HG02763 (cell line): ENCODE measurements around the gene C4BPA.

Experiments used
- ATAC-seq: cut with Tn5 transposase; IDR thresholded peaks from one replicate; pipeline ENCODE4 v1.9.1; 2021; ENCODE audit warnings: mild to moderate bottlenecking, moderate library complexity; ENCODE audit not compliant: unreplicated experiment

Gene C4BPA

DNA sequence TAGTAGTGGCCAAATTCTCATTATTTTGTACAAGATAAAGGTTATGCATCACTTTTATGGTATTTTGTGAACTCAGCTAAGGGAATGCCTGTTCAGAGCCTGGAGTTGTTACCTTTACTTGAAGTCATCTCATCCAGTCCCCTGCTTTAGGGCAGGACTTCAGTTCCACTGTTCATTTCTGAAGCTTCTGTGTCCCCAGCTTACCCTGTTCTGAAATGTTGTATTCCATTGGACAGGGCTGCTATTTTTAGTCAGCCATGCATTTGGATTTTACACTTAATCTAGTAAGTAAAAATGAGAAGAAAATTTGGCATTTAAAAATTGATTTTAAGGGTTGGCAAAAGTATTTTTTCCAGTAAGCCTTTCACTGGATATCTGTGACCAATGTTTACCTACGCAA is 27.0 kb upstream of the C4BPA start:
- ATAC-seq: no peak

DNA sequence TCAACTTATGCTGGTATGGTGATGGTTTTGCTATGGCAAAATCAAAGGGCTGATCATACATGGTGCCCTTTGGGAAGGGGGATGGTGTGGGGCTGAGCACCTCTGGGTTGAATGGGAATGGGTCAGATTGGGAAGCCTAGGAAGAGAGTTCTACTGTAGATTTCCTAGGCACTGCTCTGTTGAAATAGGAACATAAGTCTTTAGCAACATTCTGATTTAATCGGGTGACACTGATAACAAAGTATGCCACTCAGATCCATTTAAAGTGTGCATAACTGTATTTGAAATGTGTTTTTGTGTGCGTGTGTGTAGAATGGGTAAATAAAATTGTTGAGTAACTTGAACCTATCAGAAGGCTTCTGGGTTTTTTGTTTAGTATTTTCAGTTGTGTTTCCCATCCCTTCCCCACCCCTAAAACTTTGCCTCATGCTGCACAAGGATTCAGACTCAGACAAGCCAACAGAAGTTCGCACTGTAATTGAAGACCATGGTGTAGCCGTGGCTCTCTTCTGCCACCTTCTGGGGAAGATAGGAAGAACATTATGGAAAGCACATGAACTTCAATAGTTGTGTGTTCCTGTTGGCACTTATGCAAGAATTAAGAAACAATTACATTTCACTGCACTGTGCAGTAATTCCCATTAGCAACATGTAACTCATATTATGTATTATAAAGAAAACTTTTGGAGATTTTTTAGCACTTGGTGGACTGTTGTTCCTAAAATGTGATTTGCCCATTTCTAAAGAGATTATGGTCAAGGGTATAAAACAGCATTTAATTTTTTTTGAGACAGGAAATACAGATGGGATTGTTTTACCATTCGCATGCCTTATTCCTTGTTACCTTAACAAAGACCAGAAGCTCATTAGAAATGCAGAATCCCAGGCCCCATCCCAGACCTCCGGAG is 26.3 kb upstream of the C4BPA start:
- ATAC-seq: peak; percentile 56

DNA sequence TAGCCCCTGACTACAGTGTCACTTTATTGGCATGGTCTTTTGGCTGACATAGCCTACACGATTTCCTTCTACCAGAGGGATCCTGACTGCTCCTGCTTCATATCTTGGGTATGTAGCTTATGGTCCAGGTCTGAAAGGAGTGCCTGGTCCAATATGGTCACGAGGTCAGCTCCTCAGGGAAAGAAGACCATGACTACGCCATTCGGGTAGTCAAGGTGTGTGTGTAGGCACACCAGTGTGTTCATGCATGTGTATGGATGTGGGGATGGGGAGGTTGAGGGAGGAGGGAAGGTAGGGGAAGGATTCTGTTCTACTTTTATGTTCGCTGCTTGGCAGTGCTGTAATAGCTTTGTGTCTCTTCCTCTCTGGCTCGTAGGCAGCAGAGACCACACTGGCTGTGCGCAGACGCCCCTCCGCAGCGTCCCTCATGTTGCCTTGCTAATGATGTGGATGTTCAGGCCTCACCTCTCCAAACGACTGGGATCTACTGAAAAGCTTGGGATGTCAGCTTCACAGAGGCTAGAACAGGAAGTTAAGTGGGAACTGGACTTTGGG is 25.4 kb upstream of the C4BPA start:
- no peak for ATAC-seq

DNA sequence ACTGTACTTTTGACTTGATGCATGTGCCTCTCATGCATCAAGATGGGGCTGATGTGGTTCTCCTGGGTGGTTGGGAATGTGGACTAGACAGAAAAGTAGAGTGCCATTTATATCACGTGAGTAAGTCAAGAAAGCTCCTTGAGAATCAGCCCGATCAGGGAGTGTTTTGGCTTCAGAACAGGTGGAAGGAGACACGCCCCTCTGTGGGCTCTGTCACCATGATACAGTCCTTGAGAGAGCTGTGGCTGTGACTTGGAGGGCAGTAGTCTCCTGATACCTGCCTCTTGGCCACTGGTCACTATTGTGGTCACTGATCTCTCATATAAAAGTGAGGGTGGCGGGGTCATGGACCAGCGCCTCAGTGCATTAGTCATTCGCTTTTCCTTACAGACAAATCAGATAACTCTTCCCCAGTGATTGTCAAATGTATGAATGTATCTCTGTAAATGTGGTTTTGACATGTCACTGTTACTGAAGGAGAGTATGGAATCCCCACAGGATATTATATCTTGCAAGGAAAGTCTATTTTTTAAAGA is 24.3 kb upstream of the C4BPA start:
- no peak for ATAC-seq

DNA sequence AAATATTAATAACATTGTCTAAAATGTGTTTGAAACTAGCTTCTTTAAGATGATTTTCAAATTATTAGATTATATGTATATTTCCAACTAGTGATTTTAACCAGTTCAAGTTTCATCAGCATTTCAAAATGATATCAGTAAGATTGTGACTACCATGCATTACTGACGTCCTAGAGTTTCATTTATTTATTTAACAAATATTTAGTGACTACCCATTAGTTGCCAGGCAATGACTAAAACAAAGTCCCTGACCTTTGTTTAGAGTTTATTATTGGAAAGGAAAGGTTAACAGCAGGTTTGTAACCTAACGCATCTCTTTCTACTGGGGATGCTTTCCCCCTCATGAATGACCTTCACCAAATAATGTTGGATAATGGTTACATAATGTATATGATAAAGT is 22.9 kb upstream of the C4BPA start:
- no peak for ATAC-seq

DNA sequence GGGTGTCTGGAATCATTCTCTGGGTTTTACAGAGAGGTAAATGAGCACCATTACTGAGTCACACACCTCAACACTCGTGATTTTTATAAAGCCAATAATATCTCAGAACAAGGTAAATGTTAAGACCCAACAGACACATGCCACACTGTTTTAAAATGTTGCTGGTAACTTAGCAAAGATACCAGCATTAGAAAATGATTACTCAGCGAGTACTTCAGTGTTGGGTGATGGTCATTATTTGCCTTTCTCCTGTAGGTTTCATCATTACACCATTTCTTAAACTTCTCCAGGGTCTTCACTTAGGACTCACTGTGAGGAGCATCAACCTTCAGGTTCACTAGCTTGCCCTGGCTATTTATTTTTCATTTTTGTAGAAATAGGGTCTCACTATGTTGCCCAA is 22.2 kb upstream of the C4BPA start:
- ATAC-seq: no peak

DNA sequence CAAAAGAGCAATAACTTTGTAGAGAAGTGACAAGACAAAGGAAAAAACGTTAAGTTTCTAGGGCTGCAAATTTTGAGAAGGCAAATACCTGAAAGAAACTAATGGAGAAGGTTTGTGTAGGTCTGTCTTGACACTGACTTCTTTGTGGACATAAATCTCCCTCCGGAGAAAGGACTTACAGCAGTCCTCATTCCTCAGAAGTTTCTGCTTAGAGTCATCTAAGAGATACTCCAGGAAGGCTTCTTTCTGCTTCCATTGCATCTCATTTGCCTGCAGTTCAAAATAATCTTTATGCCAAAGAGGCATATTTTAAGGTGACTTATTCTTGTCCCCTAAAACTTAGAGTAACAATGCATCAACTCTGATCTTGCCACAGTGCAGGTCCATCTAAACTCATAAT is 19.8 kb upstream of the C4BPA start:
- no peak for ATAC-seq

DNA sequence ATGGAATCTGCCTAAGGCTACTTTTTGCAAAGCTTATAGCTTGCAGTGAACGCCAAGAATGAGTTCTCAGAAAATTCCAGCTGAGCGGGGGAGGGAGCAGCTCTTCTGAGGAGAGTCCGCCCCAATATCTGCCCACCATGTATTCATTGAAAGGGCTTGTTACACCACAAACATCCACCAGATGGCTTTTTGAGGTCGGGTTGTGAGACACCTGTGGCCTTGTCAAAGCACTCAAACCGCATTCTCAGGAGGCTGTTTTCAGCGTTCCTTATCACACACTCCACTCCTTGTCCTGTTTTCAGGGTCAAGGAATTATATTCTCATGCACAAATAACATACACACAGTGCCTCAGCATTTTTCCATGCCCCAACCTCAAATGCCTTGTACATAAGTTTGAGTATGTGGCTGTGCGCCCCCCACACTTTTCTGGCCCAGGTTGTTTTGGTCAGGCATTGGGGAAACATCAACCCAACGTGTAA is 19.3 kb upstream of the C4BPA start:
- no peak for ATAC-seq

DNA sequence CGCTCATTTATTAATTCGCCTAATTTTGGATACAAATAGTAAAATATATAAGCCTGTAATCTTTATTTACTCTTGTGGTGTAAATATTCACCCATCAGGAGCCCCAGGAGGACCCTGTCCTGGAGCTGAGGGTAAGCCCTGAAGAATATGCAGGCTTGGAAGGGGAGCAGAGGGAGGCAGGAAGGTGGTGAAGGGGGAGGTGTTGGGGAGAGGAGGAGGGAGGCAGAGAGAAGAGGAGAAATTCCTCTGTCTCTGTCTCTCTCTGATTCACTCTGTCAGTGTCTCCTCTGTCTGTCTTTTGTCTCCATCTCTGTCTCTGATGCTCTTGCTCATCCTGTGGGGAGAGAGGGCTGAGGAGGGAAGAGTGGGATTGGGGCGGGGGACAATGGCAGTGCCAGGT is 18.1 kb upstream of the C4BPA start:
- no peak for ATAC-seq

DNA sequence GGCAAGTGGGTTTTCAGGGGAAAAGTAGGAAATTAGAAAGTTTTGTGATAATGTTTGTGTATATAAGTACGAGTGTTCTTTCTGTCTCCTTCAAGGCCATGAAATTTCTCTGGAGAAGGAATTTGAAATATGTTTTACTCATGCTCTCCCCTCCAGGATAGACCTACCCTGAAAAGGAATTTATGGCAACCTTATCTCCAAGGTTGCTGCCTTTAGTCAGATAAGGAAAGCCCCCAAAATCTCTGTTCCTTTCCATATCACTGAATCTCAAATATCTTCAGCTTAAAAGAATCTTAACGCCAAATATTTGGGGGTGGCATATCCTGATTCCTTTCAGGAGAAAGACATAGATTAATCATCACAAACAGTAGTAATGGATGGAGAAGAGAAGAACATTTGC is 15.9 kb upstream of the C4BPA start:
- ATAC-seq: no peak

DNA sequence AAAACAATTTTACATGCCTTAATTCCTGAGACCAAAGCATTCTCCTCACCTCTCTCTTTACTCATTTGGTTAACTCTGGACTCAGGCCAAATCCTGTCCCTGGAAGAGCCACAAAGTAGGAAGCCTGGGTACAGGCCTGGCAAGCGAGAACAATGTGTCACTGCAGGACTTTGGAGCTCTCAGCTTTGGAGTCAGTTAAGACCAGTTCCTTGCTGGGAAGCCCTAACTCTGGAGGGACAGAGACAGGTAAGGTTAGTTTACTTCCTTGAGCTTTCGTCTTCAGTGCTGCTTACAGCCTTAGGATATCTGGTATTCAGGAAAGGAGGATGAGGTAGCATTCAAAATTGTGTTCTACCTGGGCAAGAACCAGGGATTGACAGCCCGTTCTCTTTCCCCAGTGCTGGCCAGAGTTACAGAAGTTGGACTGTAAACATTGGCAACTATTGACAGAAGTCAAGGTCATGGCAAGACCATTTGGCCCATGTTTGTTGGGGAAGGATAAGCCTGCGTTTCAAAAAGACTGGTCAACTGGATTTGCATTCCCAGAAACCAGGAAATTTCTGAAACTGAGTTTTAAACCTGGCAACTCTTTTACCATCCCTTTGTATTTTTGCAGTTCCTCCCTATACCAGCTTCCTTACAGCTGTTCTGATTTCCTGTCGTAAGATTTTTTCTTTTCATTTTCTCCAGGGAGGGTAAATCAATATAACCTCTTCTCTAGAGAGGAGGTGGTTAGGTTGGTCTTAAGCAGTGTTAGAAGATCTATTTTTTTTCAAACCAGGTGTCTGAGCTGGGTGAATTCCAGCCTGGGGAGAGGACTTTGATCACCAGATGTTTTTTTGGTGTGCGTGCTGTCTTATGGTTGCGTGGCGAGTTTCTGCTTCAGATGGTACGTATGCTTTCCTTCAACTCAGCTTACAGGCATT is 15.1 kb upstream of the C4BPA start, which contains the start of gene C4BPB:
Gene C4BPB, plus strand, starts transcription at position 160 of the 926 bp plus-strand sequence. Its CDS starts 672 bp downstream, at position 832.
- no peak for ATAC-seq

DNA sequence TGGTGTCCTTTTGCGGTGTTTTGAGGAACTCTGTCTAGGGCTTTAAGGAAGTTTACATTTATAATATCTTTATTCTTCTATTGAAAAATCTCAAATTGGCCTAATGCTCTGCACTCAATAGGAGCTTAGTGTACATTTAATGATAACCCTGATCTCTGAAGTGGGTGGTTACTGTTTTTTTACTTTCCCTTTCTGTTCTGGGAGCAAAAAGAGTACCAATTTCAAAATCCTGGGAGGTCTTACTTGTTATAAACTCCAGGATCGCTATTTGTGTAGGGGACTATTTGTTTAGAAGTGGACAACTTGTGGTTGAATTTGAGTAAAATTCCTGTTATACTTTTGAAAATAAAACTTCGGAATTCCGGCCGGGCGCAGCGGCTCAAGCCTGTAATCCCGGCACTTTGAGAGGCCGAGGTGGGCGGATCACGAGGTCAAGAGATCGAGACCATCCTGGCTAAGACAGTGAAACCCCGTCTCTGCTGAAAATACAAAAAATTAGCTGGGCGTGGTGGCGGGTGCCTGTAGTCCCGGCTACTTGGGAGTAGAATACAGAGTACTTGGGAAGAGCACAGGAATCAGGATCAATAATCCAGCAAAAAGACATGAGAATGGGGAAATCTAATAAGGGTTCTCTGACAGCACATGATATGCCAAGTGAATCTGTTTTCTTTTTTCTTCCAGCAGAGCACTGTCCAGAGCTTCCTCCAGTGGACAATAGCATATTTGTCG is 14.2 kb upstream of the C4BPA start:
- ATAC-seq: no peak

DNA sequence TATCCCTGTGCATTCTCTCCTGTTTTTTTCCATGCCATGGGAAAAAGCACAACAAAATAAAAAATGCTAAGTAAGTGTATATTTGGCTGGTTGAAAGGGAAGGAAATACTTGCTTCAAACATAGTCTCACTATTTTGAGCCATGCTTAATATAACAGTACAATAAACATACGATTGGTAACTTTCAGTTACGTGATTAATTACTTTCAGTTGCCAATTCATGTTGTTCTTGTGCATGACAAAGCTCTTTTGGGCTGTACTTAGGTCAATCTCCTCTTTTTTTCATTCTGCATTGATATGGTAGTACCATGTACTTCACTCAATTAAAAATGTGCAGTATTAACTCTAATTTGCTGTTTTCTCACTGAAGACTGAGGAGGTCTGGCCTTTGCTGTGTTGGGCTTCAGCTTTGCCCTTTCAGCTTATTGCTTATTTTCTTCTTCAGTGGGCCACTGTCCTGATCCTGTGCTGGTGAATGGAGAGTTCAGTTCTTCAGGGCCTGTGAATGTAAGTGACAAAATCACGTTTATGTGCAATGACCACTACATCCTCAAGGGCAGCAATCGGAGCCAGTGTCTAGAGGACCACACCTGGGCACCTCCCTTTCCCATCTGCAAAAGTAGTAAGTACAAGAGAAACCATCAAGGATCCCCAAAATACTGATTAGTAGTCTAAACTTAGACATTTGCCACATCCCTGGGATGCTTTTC is 12.7 kb upstream of the C4BPA start:
- no peak for ATAC-seq

DNA sequence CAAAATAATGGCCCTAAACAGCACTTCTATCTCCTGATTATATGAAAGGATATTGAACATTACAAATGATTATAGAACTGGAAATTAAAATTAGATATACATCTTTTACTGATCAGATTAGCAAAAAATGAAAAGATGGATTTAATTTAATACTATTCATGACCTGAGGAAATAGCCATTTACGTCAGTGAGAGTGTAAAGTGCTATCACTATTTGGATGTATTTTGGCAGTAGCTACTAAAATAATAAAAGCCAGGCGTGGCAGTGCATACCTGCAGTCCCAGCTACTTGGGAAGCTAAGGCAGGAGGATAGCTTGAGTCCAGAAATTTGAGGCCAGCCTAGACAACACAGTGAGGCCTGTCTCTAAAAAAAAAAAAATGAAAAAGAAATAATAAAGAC is 10.1 kb upstream of the C4BPA start:
- ATAC-seq: no peak

DNA sequence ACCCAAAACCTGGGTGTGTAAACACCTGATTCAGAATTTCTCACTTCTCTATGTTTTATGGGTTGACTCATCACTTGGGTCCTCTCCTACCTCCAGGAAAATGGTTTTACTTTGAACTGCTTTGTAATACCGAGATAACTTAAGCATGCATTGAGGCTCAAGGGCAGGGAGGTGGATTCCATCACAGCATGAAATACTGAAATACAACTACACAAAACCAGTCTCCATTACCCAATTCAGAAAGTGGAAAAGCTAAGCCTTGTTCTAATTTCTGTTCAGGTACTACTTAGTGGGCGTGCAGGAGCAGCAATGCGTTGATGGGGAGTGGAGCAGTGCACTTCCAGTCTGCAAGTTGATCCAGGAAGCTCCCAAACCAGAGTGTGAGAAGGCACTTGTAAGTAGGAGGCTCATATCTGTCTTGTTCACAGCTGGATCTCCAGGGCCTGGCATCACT is 6.1 kb upstream of the C4BPA start:
- peak; percentile 77 for ATAC-seq

DNA sequence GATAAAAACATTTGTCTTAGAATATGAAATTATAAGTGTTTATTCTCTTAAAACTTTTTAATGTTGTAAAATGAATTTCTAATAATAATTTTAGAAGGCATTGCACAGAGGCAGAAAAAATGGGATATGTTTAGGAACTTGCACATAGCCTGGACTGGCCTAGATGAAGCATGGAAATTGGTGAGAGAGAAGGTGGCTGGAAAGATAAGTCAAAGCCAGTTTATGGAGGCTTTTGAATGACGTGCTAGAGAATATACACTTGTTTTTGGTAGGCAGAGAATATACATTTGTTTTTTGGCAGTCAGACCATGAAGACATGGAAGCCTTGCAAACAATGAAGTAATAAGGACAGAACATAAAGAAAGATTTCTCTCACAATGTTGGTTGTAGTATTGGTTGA is 2.3 kb upstream of the C4BPA start:
- no peak for ATAC-seq

DNA sequence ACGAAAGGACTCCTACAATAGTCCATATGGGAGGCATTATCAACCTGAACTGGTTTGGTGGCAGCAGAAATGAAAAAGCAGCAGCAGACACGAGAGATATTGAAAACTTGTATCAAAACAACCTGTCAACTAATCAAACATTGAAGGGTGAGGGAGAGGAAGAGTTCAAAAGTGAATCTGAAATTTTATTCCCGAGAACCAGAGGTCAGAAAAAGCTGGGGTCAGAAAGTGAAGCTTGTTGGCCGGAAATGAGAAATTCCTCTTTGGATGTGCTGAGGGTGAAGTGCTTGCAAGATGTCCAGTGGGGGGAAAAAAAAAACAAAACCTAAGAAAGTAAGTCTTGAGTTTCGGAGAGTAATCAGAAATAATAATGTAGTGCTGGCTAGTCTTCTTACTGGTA is 1.9 kb upstream of the C4BPA start:
- no peak for ATAC-seq

DNA sequence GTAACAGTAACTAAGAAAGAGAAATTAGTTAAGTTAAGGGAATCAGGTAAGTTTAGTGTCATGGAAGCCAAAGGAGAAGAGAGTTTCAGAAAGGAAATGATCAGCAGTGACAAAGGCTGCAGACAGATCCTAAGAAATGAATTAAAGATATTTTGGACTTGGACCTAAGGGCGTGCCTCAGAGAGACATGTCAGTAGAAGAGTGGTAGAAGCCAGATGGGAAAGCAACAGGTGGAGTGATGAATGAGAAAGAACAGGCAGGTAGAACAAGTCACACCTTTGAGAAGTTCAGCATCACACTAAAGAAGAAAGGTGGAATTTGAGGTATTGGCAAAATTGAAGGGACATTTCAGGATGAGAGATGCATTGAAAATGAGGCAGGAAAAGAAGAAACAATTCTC is 1.4 kb upstream of the C4BPA start:
- ATAC-seq: no peak

DNA sequence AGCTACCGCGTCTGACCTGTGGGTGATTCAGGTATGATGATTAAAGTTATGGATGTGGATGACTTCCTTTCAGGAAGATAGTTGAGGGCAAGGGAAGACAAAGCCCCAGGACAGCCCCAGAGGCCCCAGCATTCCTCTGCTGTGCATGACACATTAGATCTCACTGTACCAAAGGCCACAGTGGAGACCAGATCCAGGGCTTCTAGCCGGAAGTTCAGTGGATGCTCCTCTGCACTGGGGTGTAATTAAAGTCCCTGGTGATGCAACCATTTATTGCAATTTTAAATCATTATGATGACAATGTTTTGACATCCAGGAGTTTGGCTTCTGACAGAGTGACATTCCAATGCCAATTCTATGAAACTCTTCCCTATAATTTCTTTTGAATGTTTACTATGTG is 5.0 kb downstream of the C4BPA start:
- no peak for ATAC-seq
